Measurements from ENCODE around the gene ZNF485.

The ZNF485 gene

DNA sequence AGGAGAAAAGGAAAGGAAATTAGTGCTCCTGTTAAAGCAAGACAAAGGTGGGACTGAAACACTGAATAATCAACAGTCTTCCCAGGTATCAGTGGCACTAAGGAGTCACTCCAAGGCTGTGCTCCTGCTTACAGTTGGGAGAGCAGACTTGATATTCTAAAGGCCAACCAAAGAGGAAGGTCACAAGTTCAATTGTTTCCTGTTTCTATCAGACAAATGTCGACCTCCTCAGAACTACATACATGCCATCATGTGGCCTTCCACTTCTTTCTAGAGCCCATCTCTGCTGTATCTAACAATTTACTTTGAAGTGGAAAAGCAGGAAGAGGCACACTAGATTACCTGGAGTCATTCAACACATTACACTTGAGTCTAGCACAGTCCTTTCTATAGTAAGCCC lies 35.3 kb upstream of the ZNF485 start:
- no peak for ATAC-seq
- TF ChIP-seq SNAI2 (CRISPR knock-in tag; IDR thresholded peaks at IDR 0.05), result no peak
- no peak for TF ChIP-seq TCF4 (CRISPR knock-in tag; IDR thresholded peaks at IDR 0.05; ENCODE audit: borderline replicate concordance)
- TF ChIP-seq GLIS3 (CRISPR knock-in tag; IDR thresholded peaks at IDR 0.05), result no peak
- no peak for TF ChIP-seq ESRRG (CRISPR knock-in tag; IDR thresholded peaks at IDR 0.05)
- no peak for TF ChIP-seq OSR1 (CRISPR knock-in tag; IDR thresholded peaks at IDR 0.05)
- no peak for TF ChIP-seq ZFP3 (CRISPR knock-in tag; IDR thresholded peaks at IDR 0.05)
- TF ChIP-seq, protein P1, sequence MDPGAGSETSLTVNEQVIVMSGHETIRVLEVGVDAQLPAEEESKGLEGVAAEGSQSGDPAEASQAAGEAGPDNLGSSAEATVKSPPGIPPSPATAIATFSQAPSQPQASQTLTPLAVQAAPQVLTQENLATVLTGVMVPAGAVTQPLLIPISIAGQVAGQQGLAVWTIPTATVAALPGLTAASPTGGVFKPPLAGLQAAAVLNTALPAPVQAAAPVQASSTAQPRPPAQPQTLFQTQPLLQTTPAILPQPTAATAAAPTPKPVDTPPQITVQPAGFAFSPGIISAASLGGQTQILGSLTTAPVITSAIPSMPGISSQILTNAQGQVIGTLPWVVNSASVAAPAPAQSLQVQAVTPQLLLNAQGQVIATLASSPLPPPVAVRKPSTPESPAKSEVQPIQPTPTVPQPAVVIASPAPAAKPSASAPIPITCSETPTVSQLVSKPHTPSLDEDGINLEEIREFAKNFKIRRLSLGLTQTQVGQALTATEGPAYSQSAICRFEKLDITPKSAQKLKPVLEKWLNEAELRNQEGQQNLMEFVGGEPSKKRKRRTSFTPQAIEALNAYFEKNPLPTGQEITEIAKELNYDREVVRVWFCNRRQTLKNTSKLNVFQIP (CRISPR knock-in tag; IDR thresholded peaks at IDR 0.05; ENCODE audit: borderline replicate concordance, low read depth), result no peak
- no peak for TF ChIP-seq PPARA (CRISPR knock-in tag; IDR thresholded peaks at IDR 0.05; ENCODE audit: borderline replicate concordance)
- no peak for TF ChIP-seq CSDC2 (CRISPR knock-in tag; IDR thresholded peaks at IDR 0.05)
- no peak for TF ChIP-seq ARNTL (CRISPR knock-in tag; IDR thresholded peaks at IDR 0.05; ENCODE audit: borderline replicate concordance, low read depth)
- TF ChIP-seq ZNF70 (CRISPR knock-in tag; IDR thresholded peaks at IDR 0.05), result no peak
- TF ChIP-seq TOX (CRISPR knock-in tag; IDR thresholded peaks at IDR 0.05; ENCODE audit: borderline replicate concordance), result no peak
- TF ChIP-seq, protein P2, sequence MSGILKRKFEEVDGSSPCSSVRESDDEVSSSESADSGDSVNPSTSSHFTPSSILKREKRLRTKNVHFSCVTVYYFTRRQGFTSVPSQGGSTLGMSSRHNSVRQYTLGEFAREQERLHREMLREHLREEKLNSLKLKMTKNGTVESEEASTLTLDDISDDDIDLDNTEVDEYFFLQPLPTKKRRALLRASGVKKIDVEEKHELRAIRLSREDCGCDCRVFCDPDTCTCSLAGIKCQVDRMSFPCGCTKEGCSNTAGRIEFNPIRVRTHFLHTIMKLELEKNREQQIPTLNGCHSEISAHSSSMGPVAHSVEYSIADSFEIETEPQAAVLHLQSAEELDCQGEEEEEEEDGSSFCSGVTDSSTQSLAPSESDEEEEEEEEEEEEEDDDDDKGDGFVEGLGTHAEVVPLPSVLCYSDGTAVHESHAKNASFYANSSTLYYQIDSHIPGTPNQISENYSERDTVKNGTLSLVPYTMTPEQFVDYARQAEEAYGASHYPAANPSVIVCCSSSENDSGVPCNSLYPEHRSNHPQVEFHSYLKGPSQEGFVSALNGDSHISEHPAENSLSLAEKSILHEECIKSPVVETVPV (CRISPR knock-in tag; IDR thresholded peaks at IDR 0.05), result no peak
- TF ChIP-seq ISL1 (CRISPR knock-in tag; IDR thresholded peaks at IDR 0.05), result no peak
- TF ChIP-seq ZFP30 (CRISPR knock-in tag; IDR thresholded peaks at IDR 0.05), result no peak
- no peak for TF ChIP-seq ZNF8 (CRISPR knock-in tag; IDR thresholded peaks at IDR 0.05)
- TF ChIP-seq TSHZ2 (CRISPR knock-in tag; IDR thresholded peaks at IDR 0.05), result no peak
- TF ChIP-seq ZC3H10 (CRISPR knock-in tag; IDR thresholded peaks at IDR 0.05), result no peak
- TF ChIP-seq ZNF565 (CRISPR knock-in tag; conservative IDR thresholded peaks at IDR 0.05; ENCODE audit: low read depth), result no peak
- no peak for TF ChIP-seq CREB5 (CRISPR knock-in tag; IDR thresholded peaks at IDR 0.05; ENCODE audit: low read depth)

DNA sequence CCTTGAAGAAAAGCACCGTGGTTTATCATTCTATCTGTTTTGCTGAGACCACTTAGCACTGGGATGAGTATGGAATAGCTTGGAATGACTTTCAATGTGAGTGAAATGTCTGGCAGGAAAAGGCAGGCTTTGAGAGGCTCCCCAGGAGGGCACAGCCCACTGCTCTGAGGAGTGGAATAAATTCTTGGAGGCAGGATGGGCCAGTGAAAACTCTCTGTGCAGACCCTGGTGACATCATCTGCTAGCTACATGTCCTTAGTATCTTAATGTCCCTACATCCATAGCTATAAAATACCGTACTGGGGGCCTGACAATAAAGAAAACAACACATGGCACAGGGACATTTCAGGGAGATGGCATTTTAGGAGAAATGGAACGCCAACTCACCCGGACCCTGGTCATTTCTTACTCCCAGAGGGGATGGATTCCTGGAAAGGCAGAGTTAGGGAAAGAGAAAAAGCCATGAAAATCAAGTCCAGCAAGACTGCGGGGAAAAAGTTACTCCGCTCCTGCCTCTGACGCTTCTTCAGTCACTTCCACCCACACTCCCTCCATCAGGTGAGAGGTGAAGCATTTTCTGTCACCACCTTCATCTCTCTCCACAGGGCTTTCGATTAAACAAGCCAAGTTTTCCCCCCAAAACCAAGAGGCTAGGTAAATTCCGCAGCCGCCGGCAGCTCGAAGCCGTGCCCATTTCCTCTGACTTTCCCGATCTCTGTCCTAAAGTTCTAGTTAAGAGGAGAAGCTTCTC lies 32.8 kb upstream of the ZNF485 start:
- ATAC-seq, result peak; percentile 15
- TF ChIP-seq, protein P2 (CRISPR knock-in tag; IDR thresholded peaks at IDR 0.05), result no peak
- TF ChIP-seq ZNF8 (CRISPR knock-in tag; IDR thresholded peaks at IDR 0.05), result no peak
- no peak for TF ChIP-seq PPARA (CRISPR knock-in tag; IDR thresholded peaks at IDR 0.05; ENCODE audit: borderline replicate concordance)
- TF ChIP-seq ZFP3 (CRISPR knock-in tag; IDR thresholded peaks at IDR 0.05), result no peak
- TF ChIP-seq SNAI2 (CRISPR knock-in tag; IDR thresholded peaks at IDR 0.05), result no peak

Measured in SK-N-SH treated with all-trans-retinoic acid at 6 μM for 48 hours (cell line).